Subcutaneous adipose tissue (tissue), 4 donors: ENCODE data around the gene TPST2. TPM values are rescaled to one million over a fixed set of nuclear protein-coding genes. Genes with fewer than 3 reads are reported as not detected.

ENCODE experiments used
- CTCF ChIP-seq: fragments of 450-650 bp; IDR thresholded peaks from one replicate; pipeline ENCODE4 v1.5.1; 2016; ENCODE audit warnings: low read depth, mild to moderate bottlenecking, control low read depth, antibody characterized with exemption, moderate library complexity
- total RNA-seq, 4 donors: library from RNA; depleted of rRNA; stranded (reverse); fragments of >200 nt; gene quantifications; one replicate each; pipeline ENCODE4 v1.1.0, GENCODE V29; 2016

The TPST2 gene
- total RNA-seq, 4 donors from 2014 or later, result 39.1 to 74.6 (median 48.3) TPM

DNA sequence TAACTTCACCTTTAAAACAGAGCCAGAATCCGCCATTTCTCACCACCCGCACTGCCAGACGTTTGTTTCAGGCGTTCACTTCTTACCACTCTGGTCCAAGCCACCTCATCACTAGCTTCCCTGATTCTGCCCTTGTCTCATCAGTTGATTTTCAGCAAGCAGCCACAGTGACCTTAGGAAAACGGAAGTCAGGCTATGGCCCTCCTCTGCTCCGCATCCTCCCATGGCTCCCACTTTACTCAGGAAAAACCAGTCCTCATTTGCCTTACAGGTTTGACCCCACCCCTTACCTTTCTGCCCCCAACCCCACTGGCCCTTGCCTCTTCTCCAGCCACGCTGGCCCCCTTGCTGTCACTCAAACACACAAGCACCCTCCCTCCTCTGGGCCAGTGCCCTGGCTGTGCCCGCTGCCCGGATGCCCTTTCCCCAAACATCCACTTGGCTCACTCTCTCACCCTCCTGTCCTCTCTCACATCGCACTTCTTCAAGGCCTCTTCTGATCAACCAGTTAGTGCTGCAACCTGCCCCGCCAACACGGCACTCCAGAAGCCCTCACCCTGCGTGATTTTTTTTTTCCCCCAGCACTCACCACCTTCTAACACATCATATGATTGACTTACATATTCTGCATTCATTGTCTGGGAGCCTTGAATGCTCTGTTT is 18.9 kb downstream of the TPST2 start:
- no peak for TF ChIP-seq CTCF

DNA sequence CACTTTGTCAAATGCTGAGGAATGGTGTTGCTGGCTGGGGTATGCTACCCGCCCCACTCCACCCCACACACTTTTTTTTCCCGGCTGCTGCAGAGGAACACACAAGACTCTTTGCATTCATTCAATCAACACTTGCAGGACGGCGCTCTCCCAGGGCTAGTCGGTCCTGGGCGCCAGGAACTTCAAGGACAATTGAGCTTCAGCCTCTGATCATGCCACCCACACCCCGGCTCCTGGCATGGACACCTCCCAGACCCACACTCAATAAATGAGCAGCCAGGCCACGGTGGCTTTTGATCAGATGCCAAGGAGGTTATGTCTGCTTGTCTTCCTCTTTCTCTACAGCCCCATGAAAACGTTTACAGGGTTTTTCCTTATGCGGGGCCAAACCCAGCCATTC is 19.8 kb downstream of the TPST2 start:
- TF ChIP-seq CTCF, result no peak

DNA sequence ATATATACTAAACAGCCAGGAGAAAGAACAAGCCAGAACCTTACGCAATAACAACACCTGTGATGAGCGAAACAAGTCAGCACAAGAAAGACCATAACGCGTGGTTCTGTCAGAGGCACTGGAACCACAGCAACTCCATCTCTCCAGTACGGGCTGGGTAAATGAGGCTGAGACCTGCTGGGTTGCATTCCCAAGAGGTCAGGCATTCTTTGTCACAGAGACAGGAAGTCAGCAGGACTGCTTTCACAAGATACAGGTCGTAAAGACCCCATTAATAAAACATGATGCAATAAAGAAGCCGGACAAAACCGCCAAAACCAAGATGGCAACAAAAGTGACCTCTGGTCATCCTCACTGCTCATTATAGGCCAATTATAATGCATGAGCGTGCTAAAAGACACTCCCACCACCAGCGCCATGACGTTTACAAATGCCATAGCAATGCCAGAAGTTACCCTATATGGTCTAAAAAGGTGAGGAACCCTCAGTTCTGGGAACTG is 21.7 kb downstream of the TPST2 start:
- no peak for TF ChIP-seq CTCF

- no peak for TF ChIP-seq CTCF
These were observed 22.3 kb downstream of the TPST2 start for GRCh38 chr22:26567610-26568009.

GRCh38 chr22:26566994-26567393 is 22.9 kb downstream of the TPST2 start:
- TF ChIP-seq CTCF, result no peak

GRCh38 chr22:26565889-26566288 is 24.0 kb downstream of the TPST2 start:
- TF ChIP-seq CTCF, result no peak

GRCh38 chr22:26565181-26565580 is 24.8 kb downstream of the TPST2 start:
- TF ChIP-seq CTCF, result no peak
